ENCODE results near the gene GPX2. TPM values are rescaled to one million over a fixed set of nuclear protein-coding genes. Genes with fewer than 3 reads are reported as not detected.

GPX2 gene
- total and polyA plus RNA-seq, 7 experiments from 2014 or later = not detected

GRCh38 chr14:64951724-64952123 is 9.2 kb upstream of the GPX2 start:
- Histone ChIP-seq H3K27me3 (ENCODE audit: control insufficient read depth in 2 of 2, insufficient read depth in 2 of 2, low read length in 2 of 2) (no peaks in the 10 kb centered on the region), H3K36me3 (ENCODE audit: control insufficient read depth in 2 of 3, insufficient read depth in 3 of 3, low read length in 3 of 3) (peaks cover 0 to 35% (median 0%) of the 10 kb centered on the region in 3 experiments), H3K27ac (ENCODE audit: low read depth, low read length) (no peak overlapping the region), H3K4me1 (ENCODE audit: control insufficient read depth in 2 of 2, insufficient read depth in 2 of 2, low read length in 2 of 2) (no peaks in the 10 kb centered on the region), H3K4me3 (ENCODE audit: low read length) (no peak overlapping the region), H3K9me3 (ENCODE audit: control insufficient read depth in 2 of 3, low read length in 3 of 3) (no peaks in the 10 kb centered on the region)
- Mint-ChIP-seq H3K4me1 (peaks cover 15 to 32% (median 24%) of the 10 kb centered on the region in 7 donors), H3K27ac (peak overlapping the region in 2 of 9 donors; percentile 41 to 45), H3K9me3 (no peaks in the 10 kb centered on the region), H3K36me3 (peaks cover 1 to 70% (median 11%) of the 10 kb centered on the region in 5 donors), H3K27me3 (no peaks in the 10 kb centered on the region), H3K4me3 (no peak overlapping the region)
- CTCF ChIA-PET = no interaction called here
- POLR2A ChIA-PET = no interaction called here
- intact Hi-C loops (cut with micrococcal nuclease) = no loop called here
- DNase-seq (no peak), ATAC-seq (peak; percentile 26)

DNA sequence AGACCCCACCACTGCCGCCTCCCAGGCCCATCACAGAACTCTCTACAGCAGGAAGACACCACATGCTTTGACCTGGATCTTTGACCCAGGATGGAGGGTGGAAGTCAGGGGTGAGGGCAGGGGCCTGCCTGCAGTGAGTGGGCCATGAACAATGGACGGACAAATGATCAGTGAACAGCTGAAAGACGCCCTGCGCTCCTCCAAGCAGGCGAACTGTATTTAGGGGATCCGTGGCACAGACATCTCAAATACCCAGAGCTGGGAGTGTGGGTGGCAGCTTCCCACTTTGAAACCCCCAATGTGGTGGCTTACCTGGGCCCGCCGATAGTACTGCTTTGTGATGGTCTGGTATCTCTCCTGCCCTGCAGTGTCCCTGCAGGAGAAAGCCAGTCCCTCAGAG is 8.7 kb upstream of the GPX2 start:
- H3K36me3 ChIP-seq (ENCODE audit: control insufficient read depth in 2 of 3, insufficient read depth in 3 of 3, low read length in 3 of 3) = peaks cover 0 to 31% (median 0%) of the 10 kb centered on the region in 3 experiments
- ChIA-PET POLR2A (no interaction called here), CTCF (no interaction called here)
- peak overlapping the region in 2 of 9 donors; percentile 6 to 47 for H3K27ac Mint-ChIP-seq
- H3K9me3 ChIP-seq (ENCODE audit: control insufficient read depth in 2 of 3, low read length in 3 of 3) = no peaks in the 10 kb centered on the region
- no peaks in the 10 kb centered on the region for H3K27me3 Mint-ChIP-seq
- intact Hi-C loops (cut with micrococcal nuclease) = no loop called here
- H3K4me3 ChIP-seq (ENCODE audit: low read length) = no peak overlapping the region
- H3K4me1 Mint-ChIP-seq = peaks cover 19 to 36% (median 29%) of the 10 kb centered on the region in 7 donors
- ATAC-seq (no peak), DNase-seq (no peak)
- no peaks in the 10 kb centered on the region for H3K9me3 Mint-ChIP-seq
- H3K27me3 ChIP-seq (ENCODE audit: control insufficient read depth in 2 of 2, insufficient read depth in 2 of 2, low read length in 2 of 2) = no peaks in the 10 kb centered on the region
- H3K27ac ChIP-seq (ENCODE audit: low read depth, low read length) = no peak overlapping the region
- peaks cover 3 to 71% (median 11%) of the 10 kb centered on the region in 5 donors for H3K36me3 Mint-ChIP-seq
- no peak overlapping the region for H3K4me3 Mint-ChIP-seq
- no peaks in the 10 kb centered on the region for H3K4me1 ChIP-seq (ENCODE audit: control insufficient read depth in 2 of 2, insufficient read depth in 2 of 2, low read length in 2 of 2)

- CTCF ChIA-PET = no interaction called here
Observed at GRCh38 chr14:64950889-64951288, 8.3 kb upstream of the GPX2 start.

DNA sequence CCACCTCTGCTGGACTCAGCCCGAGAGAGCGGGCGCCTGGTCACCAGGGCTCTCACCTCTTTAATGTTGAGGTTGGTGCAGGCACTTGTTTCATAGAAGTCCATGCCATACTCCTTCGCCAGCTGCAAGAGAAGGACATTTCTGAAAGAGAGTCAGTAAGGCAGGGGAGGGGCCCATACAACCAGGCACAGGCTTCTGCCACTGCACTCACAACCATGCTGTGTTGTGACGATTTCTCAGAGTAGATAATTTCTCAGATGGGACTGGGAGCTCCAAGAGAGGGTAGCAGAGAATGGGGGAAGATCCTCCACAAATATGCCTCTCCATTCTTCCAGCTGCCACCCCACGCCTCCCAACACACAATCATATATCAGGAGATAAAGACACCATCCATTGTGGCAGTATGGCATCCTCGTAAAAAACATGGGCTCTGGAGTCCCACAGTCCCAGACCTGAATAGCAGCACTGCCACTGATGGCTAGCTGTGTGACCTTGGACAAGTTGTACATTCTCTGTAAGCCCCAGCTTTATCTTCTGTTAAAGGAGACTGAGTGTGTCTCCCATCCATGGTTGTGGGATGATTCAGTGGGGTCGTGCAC is 6.2 kb upstream of the GPX2 start:
- Mint-ChIP-seq H3K27ac (peak overlapping the region in 1 of 9 donors; percentile 66), H3K9me3 (no peaks in the 10 kb centered on the region), H3K4me1 (peaks cover 14 to 54% (median 44%) of the 10 kb centered on the region in 7 donors), H3K27me3 (no peaks in the 10 kb centered on the region), H3K4me3 (no peak overlapping the region), H3K36me3 (peaks cover 8 to 76% (median 17%) of the 10 kb centered on the region in 5 donors)
- Histone ChIP-seq H3K4me1 (ENCODE audit: control insufficient read depth in 2 of 2, insufficient read depth in 2 of 2, low read length in 2 of 2) (peaks cover 0 to 9% of the 10 kb centered on the region in 2 donors), H3K4me3 (ENCODE audit: low read length) (no peak overlapping the region), H3K36me3 (ENCODE audit: control insufficient read depth in 2 of 3, insufficient read depth in 3 of 3, low read length in 3 of 3) (peaks cover 0 to 42% (median 0%) of the 10 kb centered on the region in 3 experiments), H3K27ac (ENCODE audit: low read depth, low read length) (no peak overlapping the region), H3K9me3 (ENCODE audit: control insufficient read depth in 2 of 3, low read length in 3 of 3) (no peaks in the 10 kb centered on the region), H3K27me3 (ENCODE audit: control insufficient read depth in 2 of 2, insufficient read depth in 2 of 2, low read length in 2 of 2) (no peaks in the 10 kb centered on the region)
- CTCF ChIA-PET = no interaction called here
- DNase-seq (no peak), ATAC-seq (no peak)
- POLR2A ChIA-PET = interaction anchor here (0.8 kb wide), 1 partner anchor 35 kb away, joined by 3 read pairs; no protein-coding TSS in a partner anchor
- intact Hi-C loops (cut with micrococcal nuclease) = no loop called here

More at GRCh38 chr14:64950889-64951288, 8.3 kb upstream of the GPX2 start:
- Histone ChIP-seq H3K4me1 (ENCODE audit: control insufficient read depth in 2 of 2, insufficient read depth in 2 of 2, low read length in 2 of 2) (no peaks in the 10 kb centered on the region), H3K27ac (ENCODE audit: low read depth, low read length) (no peak overlapping the region), H3K36me3 (ENCODE audit: control insufficient read depth in 2 of 3, insufficient read depth in 3 of 3, low read length in 3 of 3) (peaks cover 0 to 34% (median 0%) of the 10 kb centered on the region in 3 experiments), H3K27me3 (ENCODE audit: control insufficient read depth in 2 of 2, insufficient read depth in 2 of 2, low read length in 2 of 2) (no peaks in the 10 kb centered on the region), H3K9me3 (ENCODE audit: control insufficient read depth in 2 of 3, low read length in 3 of 3) (no peaks in the 10 kb centered on the region), H3K4me3 (ENCODE audit: low read length) (no peak overlapping the region)
- Mint-ChIP-seq H3K4me1 (peaks cover 19 to 40% (median 33%) of the 10 kb centered on the region in 7 donors), H3K27ac (peak overlapping the region in 2 of 9 donors; percentile 6 to 47), H3K27me3 (no peaks in the 10 kb centered on the region), H3K4me3 (no peak overlapping the region), H3K9me3 (no peaks in the 10 kb centered on the region), H3K36me3 (peaks cover 3 to 74% (median 11%) of the 10 kb centered on the region in 5 donors)
- DNase-seq = no peak
- ATAC-seq = no peak
- intact Hi-C loops (cut with micrococcal nuclease) = no loop called here
- POLR2A ChIA-PET = no interaction called here

DNA sequence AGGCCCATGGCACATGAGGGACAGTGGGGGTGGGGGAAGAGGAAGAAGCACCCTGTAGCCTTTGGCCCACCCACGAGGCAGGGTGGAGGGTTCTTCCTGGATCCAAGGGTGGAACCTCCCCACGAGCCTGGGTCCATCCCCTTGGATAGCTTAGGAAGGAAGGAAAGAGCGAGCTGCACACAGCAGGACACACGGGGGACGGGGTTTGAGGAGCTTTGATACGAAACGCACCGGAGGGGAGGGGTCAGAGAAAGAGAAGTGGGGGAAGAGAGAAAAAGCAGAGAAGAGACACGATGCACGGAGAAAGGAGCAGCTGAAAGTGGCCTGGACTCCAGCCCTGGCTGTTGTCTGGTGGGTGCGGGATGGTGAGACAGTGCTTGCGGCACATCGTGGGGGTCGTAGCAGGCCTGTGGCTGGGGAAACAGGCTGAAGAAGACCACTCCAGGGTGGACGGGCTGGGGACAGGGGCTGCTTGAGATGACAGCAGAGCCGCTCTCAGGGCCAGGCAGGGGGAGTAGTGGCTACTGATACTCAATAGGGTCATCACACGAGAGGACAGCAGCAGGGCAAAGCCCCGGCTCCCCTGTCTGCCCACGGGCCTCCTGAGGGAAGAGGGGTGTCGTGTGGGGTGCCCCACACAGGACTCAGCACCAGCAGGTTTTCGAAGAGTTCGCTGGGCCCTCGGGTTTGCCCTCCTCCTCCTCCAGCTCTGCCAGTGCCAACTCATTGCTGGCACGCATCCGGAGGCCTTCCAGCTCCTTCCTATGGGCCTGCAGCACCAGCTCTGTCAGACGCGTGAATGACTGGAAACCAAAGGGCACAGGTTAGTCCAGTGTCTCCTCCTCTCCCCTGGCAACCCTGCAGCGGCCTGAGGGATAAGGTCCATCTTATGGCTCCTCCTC is 5.4 kb upstream of the GPX2 start:
- CTCF ChIA-PET = interaction anchor here (0.6 kb wide), 1 partner anchor 51 kb away, joined by 3 read pairs; no protein-coding TSS in a partner anchor

GRCh38 chr14:64946310-64947045 is 3.9 kb upstream of the GPX2 start:
- CTCF ChIA-PET = interaction anchor here (0.6 kb wide), 1 partner anchor 469 kb away, joined by 3 read pairs; no protein-coding TSS in a partner anchor
- POLR2A ChIA-PET = interaction anchor here (0.8 to 1.2 kb wide), 3 partner anchors 12 to 31 kb away, joined by 3 to 4 read pairs (median 3); no protein-coding TSS in a partner anchor
- Histone ChIP-seq H3K27ac (ENCODE audit: low read depth, low read length) (no peak overlapping the region), H3K4me1 (ENCODE audit: control insufficient read depth in 2 of 2, insufficient read depth in 2 of 2, low read length in 2 of 2) (peaks cover 0 to 10% of the 10 kb centered on the region in 2 donors), H3K4me3 (ENCODE audit: low read length) (no peak overlapping the region), H3K9me3 (ENCODE audit: control insufficient read depth in 2 of 3, low read length in 3 of 3) (no peaks in the 10 kb centered on the region), H3K36me3 (ENCODE audit: control insufficient read depth in 2 of 3, insufficient read depth in 3 of 3, low read length in 3 of 3) (peaks cover 0 to 36% (median 0%) of the 10 kb centered on the region in 3 experiments), H3K27me3 (ENCODE audit: control insufficient read depth in 2 of 2, insufficient read depth in 2 of 2, low read length in 2 of 2) (no peaks in the 10 kb centered on the region)
- no peaks in the 10 kb centered on the region for H3K27me3 Mint-ChIP-seq
- H3K4me1 Mint-ChIP-seq = peaks cover 12 to 61% (median 51%) of the 10 kb centered on the region in 7 donors
- H3K36me3 Mint-ChIP-seq = peaks cover 8 to 67% (median 17%) of the 10 kb centered on the region in 5 donors
- H3K4me3 Mint-ChIP-seq = no peak overlapping the region
- H3K9me3 Mint-ChIP-seq = no peaks in the 10 kb centered on the region
- DNase-seq (no peak), ATAC-seq (no peak)
- H3K27ac Mint-ChIP-seq = peak overlapping the region in 4 of 9 donors; percentile 33 to 80 (median 58)
- intact Hi-C loops (cut with micrococcal nuclease) = no loop called here

More for the DNA sequence above, 5.4 kb upstream of the GPX2 start:
- intact Hi-C loops (cut with micrococcal nuclease) = no loop called here
- peaks cover 8 to 76% (median 17%) of the 10 kb centered on the region in 5 donors for H3K36me3 Mint-ChIP-seq
- Histone ChIP-seq H3K27ac (ENCODE audit: low read depth, low read length) (no peak overlapping the region), H3K4me3 (ENCODE audit: low read length) (no peak overlapping the region), H3K36me3 (ENCODE audit: control insufficient read depth in 2 of 3, insufficient read depth in 3 of 3, low read length in 3 of 3) (peaks cover 0 to 42% (median 0%) of the 10 kb centered on the region in 3 experiments), H3K9me3 (ENCODE audit: control insufficient read depth in 2 of 3, low read length in 3 of 3) (no peaks in the 10 kb centered on the region), H3K4me1 (ENCODE audit: control insufficient read depth in 2 of 2, insufficient read depth in 2 of 2, low read length in 2 of 2) (peaks cover 0 to 10% of the 10 kb centered on the region in 2 donors), H3K27me3 (ENCODE audit: control insufficient read depth in 2 of 2, insufficient read depth in 2 of 2, low read length in 2 of 2) (no peaks in the 10 kb centered on the region)
- POLR2A ChIA-PET = interaction anchor here (0.8 to 1.2 kb wide), 3 partner anchors 10 to 36 kb away, joined by 3 to 4 read pairs (median 3); no protein-coding TSS in a partner anchor
- no peak overlapping the region for H3K4me3 Mint-ChIP-seq
- H3K27me3 Mint-ChIP-seq = no peaks in the 10 kb centered on the region
- peak overlapping the region in 2 of 9 donors; percentile 9 to 56 for H3K27ac Mint-ChIP-seq
- peaks cover 14 to 59% (median 45%) of the 10 kb centered on the region in 7 donors for H3K4me1 Mint-ChIP-seq
- H3K9me3 Mint-ChIP-seq = no peaks in the 10 kb centered on the region
- ATAC-seq (no peak), DNase-seq (no peak)
